ENCODE data around the gene TMEM168. TPM values are rescaled to one million over a fixed set of nuclear protein-coding genes. Genes with fewer than 3 reads are reported as not detected.
"Not testable (repeated sequence)": the region's sequence is repeated elsewhere in the genome, so short reads cannot be mapped to it uniquely, and the experiment has no call there.

TMEM168 gene
- total RNA-seq, 2 donors from 2014 or later = 20.5 to 27.0 TPM

GRCh38 chr7:112799448-112800120 lies 9.4 kb upstream of the TMEM168 start:
- WGBS = 59% methylated on average over 3 of the region's 3 CpGs
- Histone ChIP-seq H3K9me3 (no peaks in the 10 kb centered on the region), H3K27me3 (replicated peaks; ENCODE audit: insufficient read depth) (no peaks in the 10 kb centered on the region), H3K4me1 (replicated peaks) (no peaks in the 10 kb centered on the region), H3K4me3 (no peak overlapping the region), H3K27ac (no peak overlapping the region), H3K36me3 (no peaks in the 10 kb centered on the region)
- intact Hi-C loops (cut with DNase I) = no loop called here
- TF ChIP-seq POLR2AphosphoS5 (IDR thresholded peaks at IDR 0.05) (no peak), POLR2A (IDR thresholded peaks at IDR 0.05) (no peak), CTCF (IDR thresholded peaks at IDR 0.05) (no peak)
- DNase-seq (ENCODE audit: low spot score) = no peak

GRCh38 chr7:112798274-112799159 lies 8.3 kb upstream of the TMEM168 start:
- Histone ChIP-seq H3K27ac (no peak overlapping the region), H3K4me3 (no peak overlapping the region), H3K4me1 (replicated peaks) (no peaks in the 10 kb centered on the region), H3K36me3 (no peaks in the 10 kb centered on the region), H3K9me3 (no peaks in the 10 kb centered on the region), H3K27me3 (replicated peaks; ENCODE audit: insufficient read depth) (no peaks in the 10 kb centered on the region)
- 71% methylated on average over 2 of the region's 2 CpGs for WGBS
- DNase-seq (ENCODE audit: low spot score) = no peak
- no peak for TF ChIP-seq POLR2A (IDR thresholded peaks at IDR 0.05)
- TF ChIP-seq CTCF (IDR thresholded peaks at IDR 0.05) = no peak
- TF ChIP-seq POLR2AphosphoS5 (IDR thresholded peaks at IDR 0.05) = no peak
- intact Hi-C loops (cut with DNase I) = no loop called here

GRCh38 chr7:112796552-112796951 lies 6.4 kb upstream of the TMEM168 start:
- H3K9me3 ChIP-seq; H3K4me1 ChIP-seq (replicated peaks); H3K36me3 ChIP-seq; H3K27ac ChIP-seq; DNase-seq (ENCODE audit: low spot score); H3K4me3 ChIP-seq; H3K27me3 ChIP-seq (replicated peaks; ENCODE audit: insufficient read depth); intact Hi-C loops (cut with DNase I): not testable (repeated sequence)

- no peaks in the 10 kb centered on the region for H3K36me3 ChIP-seq
- no peaks in the 10 kb centered on the region for H3K9me3 ChIP-seq
- WGBS = 89% methylated on average over 3 of the region's 3 CpGs
- H3K4me3 ChIP-seq = no peak overlapping the region
- no peak for TF ChIP-seq POLR2A (IDR thresholded peaks at IDR 0.05)
- TF ChIP-seq CTCF (IDR thresholded peaks at IDR 0.05) = no peak
- no peak for TF ChIP-seq POLR2AphosphoS5 (IDR thresholded peaks at IDR 0.05)
- no peak overlapping the region for H3K27ac ChIP-seq
- intact Hi-C loops (cut with DNase I) = loop anchor here (5.0 kb wide), 1 partner anchor 145 kb away; a partner anchor contains a TSS
- DNase-seq (ENCODE audit: low spot score) = no peak
- H3K27me3 ChIP-seq (replicated peaks; ENCODE audit: insufficient read depth) = no peaks in the 10 kb centered on the region
- no peaks in the 10 kb centered on the region for H3K4me1 ChIP-seq (replicated peaks)
Observed at GRCh38 chr7:112792441-112792840, 2.2 kb upstream of the TMEM168 start.

GRCh38 chr7:112791465-112792168 lies 1.4 kb upstream of the TMEM168 start:
- no peak overlapping the region for H3K27ac ChIP-seq
- intact Hi-C loops (cut with DNase I) = loop anchor here (5.0 kb wide), 1 partner anchor 146 kb away; a partner anchor contains a TSS
- 95% methylated on average over 15 of the region's 15 CpGs for WGBS

More at GRCh38 chr7:112791465-112792168, 1.4 kb upstream of the TMEM168 start:
- H3K9me3 ChIP-seq = no peaks in the 10 kb centered on the region
- H3K27me3 ChIP-seq (replicated peaks; ENCODE audit: insufficient read depth) = no peaks in the 10 kb centered on the region
- no peak for TF ChIP-seq POLR2AphosphoS5 (IDR thresholded peaks at IDR 0.05)
- TF ChIP-seq CTCF (IDR thresholded peaks at IDR 0.05) = no peak
- TF ChIP-seq POLR2A (IDR thresholded peaks at IDR 0.05) = no peak
- H3K36me3 ChIP-seq = no peaks in the 10 kb centered on the region
- DNase-seq (ENCODE audit: low spot score) = no peak
- no peak overlapping the region for H3K4me3 ChIP-seq
- H3K4me1 ChIP-seq (replicated peaks) = no peaks in the 10 kb centered on the region
